ENCODE data around the gene RHBG. TPM values are rescaled to one million over a fixed set of nuclear protein-coding genes. Genes with fewer than 3 reads are reported as not detected.

The RHBG gene
- total RNA-seq, 1 donor from 2014 or later, result not detected

- DNase-seq (ENCODE audit: low spot score), result no peak
- Mint-ChIP-seq H3K27me3 (ENCODE audit: low read depth) (peaks cover 85% of the 10 kb centered on the region), H3K27ac (ENCODE audit: unreplicated experiment) (no peak overlapping the region), H3K4me1 (ENCODE audit: low read depth) (peaks cover 12% of the 10 kb centered on the region), H3K4me3 (ENCODE audit: unreplicated experiment) (no peak overlapping the region), H3K36me3 (ENCODE audit: low read depth) (peaks cover 4% of the 10 kb centered on the region), H3K9me3 (ENCODE audit: low read depth) (no peaks in the 10 kb centered on the region)
- no peak for TF ChIP-seq CTCF (IDR thresholded peaks at IDR 0.05)
Measured at GRCh38 chr1:156433032-156433431, 64.0 kb downstream of the RHBG start.

GRCh38 chr1:156433602-156434001 lies 64.6 kb downstream of the RHBG start:
- peaks cover 85% of the 10 kb centered on the region for H3K27me3 Mint-ChIP-seq (ENCODE audit: low read depth)
- H3K9me3 Mint-ChIP-seq (ENCODE audit: low read depth), result no peaks in the 10 kb centered on the region
- no peak overlapping the region for H3K27ac Mint-ChIP-seq (ENCODE audit: unreplicated experiment)
- no peak overlapping the region for H3K4me3 Mint-ChIP-seq (ENCODE audit: unreplicated experiment)
- no peak for DNase-seq (ENCODE audit: low spot score)
- H3K4me1 Mint-ChIP-seq (ENCODE audit: low read depth), result peaks cover 12% of the 10 kb centered on the region
- peaks cover 4% of the 10 kb centered on the region for H3K36me3 Mint-ChIP-seq (ENCODE audit: low read depth)
- no peak for TF ChIP-seq CTCF (IDR thresholded peaks at IDR 0.05)

Small RNA genes lying within 50 kb of the gene (microRNA-seq; reads per million reads assigned to microRNA genes)
- gene MIR9-1 (ENCODE audit: borderline number of aligned reads), result not detected

Other genes with a start within 250 kb of the RHBG start
- gene SEMA4A, start 215.6 kb upstream of the RHBG start, total RNA-seq, result 1.6 to 2.5 TPM (median 2.0 TPM) in 3 replicates
- 13.4 to 17.5 TPM (median 17.2 TPM) in 3 replicates for gene SLC25A44, start 175.1 kb upstream of the RHBG start, total RNA-seq
- 35.8 to 40.5 TPM (median 38.6 TPM) in 3 replicates for gene PMF1, start 156.2 kb upstream of the RHBG start, total RNA-seq
- 0.82 TPM in 1 of 3 replicates, not detected in the others for gene BGLAP, start 127.0 kb upstream of the RHBG start, total RNA-seq
- gene PAQR6, start 121.2 kb upstream of the RHBG start, total RNA-seq, result 4.9 to 6.9 TPM (median 4.9 TPM) in 3 replicates
- gene SMG5, start 86.4 kb upstream of the RHBG start, total RNA-seq, result 65.9 to 76.1 TPM (median 73.5 TPM) in 3 replicates
- gene TMEM79, start 84.9 kb upstream of the RHBG start, total RNA-seq, result 1.7 to 3.1 TPM (median 2.5 TPM) in 3 replicates
- 68.1 to 76.9 TPM (median 71.4 TPM) in 3 replicates for gene GLMP, start 73.5 kb upstream of the RHBG start, total RNA-seq
- gene VHLL, start 69.9 kb upstream of the RHBG start, total RNA-seq, result not detected in 3 replicates
- gene CCT3, start 30.9 kb upstream of the RHBG start, total RNA-seq, result 159 to 204 TPM (median 161 TPM) in 3 replicates
- gene TSACC, start 30.7 kb upstream of the RHBG start, total RNA-seq, result not detected in 3 replicates
- 42.3 to 64.7 TPM (median 62.0 TPM) in 3 replicates for gene MEF2D, start 131.6 kb downstream of the RHBG start, total RNA-seq
- gene IQGAP3, start 203.4 kb downstream of the RHBG start, total RNA-seq, result 6.8 to 10.8 TPM (median 9.8 TPM) in 3 replicates
- not detected in 3 replicates for gene TTC24, start 210.5 kb downstream of the RHBG start, total RNA-seq
- 54.8 to 59.6 TPM (median 56.2 TPM) in 3 replicates for gene NAXE, start 222.6 kb downstream of the RHBG start, total RNA-seq
- 14.4 to 21.6 TPM (median 16.4 TPM) in 3 replicates for gene GPATCH4, start 232.3 kb downstream of the RHBG start, total RNA-seq

All from chondrocyte (in vitro differentiated cells).